ENCODE data around the gene FAM193B.

FAM193B gene

GRCh38 chr5:177512736-177513380 is 41.5 kb downstream of the FAM193B start:
- no peak for DNase-seq

- DNase-seq: no peak
Measured at GRCh38 chr5:177511796-177512675, 42.3 kb downstream of the FAM193B start.

GRCh38 chr5:177511181-177511580 is 43.2 kb downstream of the FAM193B start:
- no peak for DNase-seq

GRCh38 chr5:177510567-177511053 is 43.8 kb downstream of the FAM193B start:
- DNase-seq: no peak

GRCh38 chr5:177509991-177510566 is 44.3 kb downstream of the FAM193B start:
- DNase-seq: no peak

GRCh38 chr5:177509381-177509951 is 44.9 kb downstream of the FAM193B start, which contains the start of gene DOK3:
Gene DOK3 (minus strand): TSS chr5:177509826. CDS start chr5:177509540, 286 bp downstream.
- no peak for DNase-seq

GRCh38 chr5:177508837-177509236 is 45.5 kb downstream of the FAM193B start:
- no peak for DNase-seq

GRCh38 chr5:177508221-177508611 is 46.1 kb downstream of the FAM193B start:
- DNase-seq: no peak

- DNase-seq: no peak
Measured at GRCh38 chr5:177507596-177508220, 46.7 kb downstream of the FAM193B start.

- DNase-seq: no peak
Measured at GRCh38 chr5:177507165-177507564, 47.2 kb downstream of the FAM193B start.

GRCh38 chr5:177505075-177505474 is 49.3 kb downstream of the FAM193B start:
- no peak for DNase-seq

- no peak for DNase-seq
Measured at GRCh38 chr5:177504086-177505056, 50.0 kb downstream of the FAM193B start.

GRCh38 chr5:177503351-177504085 is 50.8 kb downstream of the FAM193B start:
- DNase-seq: no peak

- DNase-seq: no peak
Measured at GRCh38 chr5:177502886-177503285, 51.5 kb downstream of the FAM193B start.

- DNase-seq: no peak
Measured at GRCh38 chr5:177501874-177502678, 52.3 kb downstream of the FAM193B start.

GRCh38 chr5:177500685-177501522 is 53.5 kb downstream of the FAM193B start:
- DNase-seq: peak; percentile 88

GRCh38 chr5:177499842-177500241 is 54.5 kb downstream of the FAM193B start:
- no peak for DNase-seq

GRCh38 chr5:177498013-177498787 is 56.2 kb downstream of the FAM193B start:
- no peak for DNase-seq
